H9 (cell line): ENCODE results near the gene NDE1. TPM values are rescaled to one million over a fixed set of nuclear protein-coding genes. Genes with fewer than 3 reads are reported as not detected.

Source experiments
- DNase-seq: peaks from one replicate; pipeline ENCODE4 v3.0.0-alpha.2; 2017
- H2AFZ ChIP-seq: one replicate; pipeline ENCODE4 v1.6.1; 2013; ENCODE audit warnings: mild to moderate bottlenecking, low read length, control low read depth, moderate library complexity
- H2AK5ac ChIP-seq: 2 replicates; pipeline ENCODE4 v1.6.1; 2013; ENCODE audit warnings: low read length, control low read depth, mixed read lengths; ENCODE audit not compliant: insufficient read length
- H2BK120ac ChIP-seq: one replicate; pipeline ENCODE4 v1.6.1; 2013; ENCODE audit warnings: low read depth, mild to moderate bottlenecking, low read length, control low read depth, inconsistent platforms; ENCODE audit not compliant: poor library complexity, severe bottlenecking
- H2BK12ac ChIP-seq: 2 replicates; pipeline ENCODE4 v1.6.1; 2013; ENCODE audit warnings: low read length, control low read depth, mixed read lengths, low read depth; ENCODE audit not compliant: insufficient read length
- H2BK15ac ChIP-seq: 2 replicates; pipeline ENCODE4 v1.6.1; 2013; ENCODE audit warnings: low read depth, low read length, control low read depth
- H2BK20ac ChIP-seq: one replicate; pipeline ENCODE4 v1.6.1; 2013; ENCODE audit warnings: low read depth, mild to moderate bottlenecking, low read length, control low read depth, inconsistent platforms; ENCODE audit not compliant: poor library complexity, severe bottlenecking
- H2BK5ac ChIP-seq: 2 replicates; pipeline ENCODE4 v1.6.1; 2013; ENCODE audit warnings: low read length, control low read depth, mixed read lengths; ENCODE audit not compliant: insufficient read length
- H3K14ac ChIP-seq: 2 replicates; pipeline ENCODE4 v1.6.1; 2013; ENCODE audit warnings: low read length, control low read depth; ENCODE audit not compliant: insufficient read depth
- H3K18ac ChIP-seq: 2 replicates; pipeline ENCODE4 v1.6.1; 2013; ENCODE audit warnings: low read depth, mild to moderate bottlenecking, mixed read lengths, low read length, control low read depth; ENCODE audit not compliant: insufficient read length
- H3K23ac ChIP-seq: 2 replicates; pipeline ENCODE4 v1.6.1; 2013; ENCODE audit warnings: low read length, control low read depth, mixed read lengths, low read depth; ENCODE audit not compliant: insufficient read length
- H3K23me2 ChIP-seq: 2 replicates; pipeline ENCODE4 v1.6.1; 2013; ENCODE audit warnings: low read depth, mild to moderate bottlenecking, mixed read lengths, low read length, control low read depth; ENCODE audit not compliant: insufficient read length, poor library complexity, severe bottlenecking
- H3K27ac ChIP-seq: 2 replicates; pipeline ENCODE4 v1.5.1; 2013; ENCODE audit warnings: low read length, control low read depth, mixed read lengths, low read depth; ENCODE audit not compliant: insufficient read length
- H3K27me3 ChIP-seq: 2 replicates; pipeline ENCODE4 v1.6.1; 2013; ENCODE audit warnings: low read length, control low read depth, inconsistent platforms; ENCODE audit not compliant: insufficient read depth
- H3K4ac ChIP-seq: 2 replicates; pipeline ENCODE4 v1.6.1; 2013; ENCODE audit warnings: low read depth, mild to moderate bottlenecking, control low read depth, inconsistent platforms, low read length, moderate library complexity
- H3K4me1 ChIP-seq: 2 replicates; pipeline ENCODE4 v1.6.1; 2013; ENCODE audit warnings: low read length, control low read depth, inconsistent platforms; ENCODE audit not compliant: insufficient read depth
- H3K4me2 ChIP-seq: 2 replicates; pipeline ENCODE4 v1.6.1; 2013; ENCODE audit warnings: low read length, control low read depth, mixed read lengths; ENCODE audit not compliant: insufficient read length, insufficient read depth
- H3K56ac ChIP-seq: 2 replicates; pipeline ENCODE4 v1.6.1; 2013; ENCODE audit warnings: low read depth, mild to moderate bottlenecking, mixed read lengths, low read length, control low read depth; ENCODE audit not compliant: insufficient read length
- H3K79me1 ChIP-seq: 2 replicates; pipeline ENCODE4 v1.6.1; 2013; ENCODE audit warnings: low read depth, mild to moderate bottlenecking, moderate library complexity, low read length, control low read depth, inconsistent platforms; ENCODE audit not compliant: insufficient read depth, poor library complexity, severe bottlenecking
- H3K79me2 ChIP-seq: 2 replicates; pipeline ENCODE4 v1.6.1; 2013; ENCODE audit warnings: low read length, control low read depth, inconsistent platforms; ENCODE audit not compliant: insufficient read depth
- H3K9ac ChIP-seq: 2 replicates; pipeline ENCODE4 v1.6.1; 2013; ENCODE audit warnings: low read length, control low read depth, mixed read lengths; ENCODE audit not compliant: insufficient read length; ENCODE audit errors: extremely low read depth
- H3K9me3 ChIP-seq: one replicate; pipeline ENCODE4 v1.6.1; 2013; ENCODE audit warnings: low read depth, low read length, inconsistent platforms; ENCODE audit not compliant: control insufficient read depth
- H3T11ph ChIP-seq: one replicate; pipeline ENCODE4 v1.6.1; 2013; ENCODE audit warnings: mild to moderate bottlenecking, low read length, control low read depth, inconsistent platforms
- H4K20me1 ChIP-seq: one replicate; pipeline ENCODE4 v1.6.1; 2013; ENCODE audit not compliant: control insufficient read depth, insufficient read length, insufficient read depth
- H4K5ac ChIP-seq: 2 replicates; pipeline ENCODE4 v1.6.1; 2013; ENCODE audit warnings: low read depth, mild to moderate bottlenecking, mixed read lengths, low read length, control low read depth; ENCODE audit not compliant: insufficient read length
- H4K8ac ChIP-seq: replicated peaks from 2 replicates; pipeline ENCODE4 v1.6.1; 2013; ENCODE audit warnings: low read length, control low read depth, mixed read lengths, low read depth; ENCODE audit not compliant: insufficient read length
- H4K91ac ChIP-seq: 2 replicates; pipeline ENCODE4 v1.6.1; 2013; ENCODE audit warnings: low read depth, mild to moderate bottlenecking, moderate library complexity, mixed read lengths, low read length, control low read depth; ENCODE audit not compliant: insufficient read length
- H3K27ac Mint-ChIP-seq, 3 experiments: 2 replicates in 2 of 3; 3 replicates in 1 of 3; pipeline ENCODE4 v1.8.0; 2020 to 2021; ENCODE audit warnings: mixed read lengths in 3 of 3, mild to moderate bottlenecking in 1 of 3, moderate library complexity in 1 of 3
- H3K27me3 Mint-ChIP-seq: 2 replicates; pipeline ENCODE4 v1.8.0; 2021; ENCODE audit warnings: low read depth, mild to moderate bottlenecking, moderate library complexity, mixed read lengths
- H3K36me3 Mint-ChIP-seq, 3 experiments: 2 replicates in 2 of 3; 3 replicates in 1 of 3; pipeline ENCODE4 v1.8.0; 2020 to 2021; ENCODE audit warnings: low read depth in 3 of 3, mixed read lengths in 3 of 3; ENCODE audit not compliant: insufficient read depth in 1 of 3
- H3K4me1 Mint-ChIP-seq, 2 experiments: 2 replicates each; pipeline ENCODE4 v1.8.0; 2020; ENCODE audit warnings: mixed read lengths in 2 of 2
- H3K4me3 Mint-ChIP-seq, 2 experiments: 2 replicates in 1 of 2; 3 replicates in 1 of 2; pipeline ENCODE4 v1.8.0; 2020 to 2021; ENCODE audit warnings: mild to moderate bottlenecking in 2 of 2, mixed read lengths in 2 of 2, moderate library complexity in 1 of 2
- H3K9me3 Mint-ChIP-seq, 2 experiments: 2 replicates in 1 of 2; 3 replicates in 1 of 2; pipeline ENCODE4 v1.8.0; 2020; ENCODE audit warnings: mild to moderate bottlenecking in 2 of 2, mixed read lengths in 2 of 2, moderate library complexity in 1 of 2
- CTCF ChIP-seq: fragments of 200-600 bp; sonication (generic); conservative IDR thresholded peaks from 3 replicates; pipeline ENCODE4 v1.8.0; 2021; ENCODE audit warnings: antibody characterized with exemption, mild to moderate bottlenecking
- WGBS: extraction: QIAGEN DNeasy Blood & Tissue Kit; methylation state at CpG from one replicate; pipeline ENCODE4 v1.1.7; 2013; ENCODE audit warnings: missing lambda C conversion rate, low lambda C conversion rate, mixed read lengths; ENCODE audit not compliant: insufficient read length; ENCODE audit errors: extremely low coverage; 5-methylcytosine and 5-hydroxymethylcytosine counted together
- total RNA-seq: library from RNA; stranded (reverse); gene quantifications from 2 replicates; pipeline ENCODE4 v1.2.1, GENCODE V29; 2021

Gene NDE1
- total RNA-seq, 1 experiment from 2014 or later, result 49.6 TPM

- H2AK5ac ChIP-seq, result no peak overlapping the region
- H3K9ac ChIP-seq, result no peak overlapping the region
- Mint-ChIP-seq H3K9me3 (no peaks in the 10 kb centered on the region), H3K27ac (peak overlapping the region in 1 of 3 experiments; percentile 89; a peak in 3 of 7 replicates), H3K4me1 (no peaks in the 10 kb centered on the region), H3K4me3 (no peak overlapping the region), H3K27me3 (no peaks in the 10 kb centered on the region), H3K36me3 (peaks cover 20 to 85% (median 56%) of the 10 kb centered on the region in 3 experiments; a peak in 6 of 7 replicates)
- H3T11ph ChIP-seq, result no peak overlapping the region
- H3K79me2 ChIP-seq, result no peaks in the 10 kb centered on the region
- no peak overlapping the region for H3K4ac ChIP-seq
- H3K23me2 ChIP-seq, result no peaks in the 10 kb centered on the region
- H2BK20ac ChIP-seq, result no peak overlapping the region
- H3K27ac ChIP-seq, result no peak overlapping the region
- H4K5ac ChIP-seq, result no peak overlapping the region
- no peaks in the 10 kb centered on the region for H4K20me1 ChIP-seq
- no peak overlapping the region for H2BK12ac ChIP-seq
- no peak overlapping the region for H2BK15ac ChIP-seq
- H3K27me3 ChIP-seq, result no peaks in the 10 kb centered on the region
- no peaks in the 10 kb centered on the region for H3K79me1 ChIP-seq
- no CpG with 5 or more reads among the region's 4 CpGs for WGBS
- DNase-seq, result no peak
- no peak overlapping the region for H3K23ac ChIP-seq
- H4K91ac ChIP-seq, result no peak overlapping the region
- no peak for TF ChIP-seq CTCF
- no peak overlapping the region for H4K8ac ChIP-seq
- H2BK5ac ChIP-seq, result no peak overlapping the region
- no peak overlapping the region for H2BK120ac ChIP-seq
- H3K14ac ChIP-seq, result no peak overlapping the region
- no peak overlapping the region for H2AFZ ChIP-seq
- H3K9me3 ChIP-seq, result no peaks in the 10 kb centered on the region
- H3K18ac ChIP-seq, result no peak overlapping the region
- no peak overlapping the region for H3K56ac ChIP-seq
- H3K4me1 ChIP-seq, result no peaks in the 10 kb centered on the region
- no peak overlapping the region for H3K4me2 ChIP-seq
Observed at GRCh38 chr16:15618392-15618791, 31.7 kb upstream of the NDE1 start.
